T-helper 2 cell treated with Interferon-gamma antibody and Interleukin-4, amounts not matched to agents 100 ng/mL and 5 ng/mL, for 36 hours (primary cell): Measurements from ENCODE around the gene TKFC. TPM values are rescaled to one million over a fixed set of nuclear protein-coding genes. Genes with fewer than 3 reads are reported as not detected.

Experiments
- intact Hi-C: fragments of 100-400 bp; cut with micrococcal nuclease; formaldehyde crosslinking; loops from one replicate; pipeline ENCODE4 v1.15.1; 2023
- total RNA-seq: library from RNA; stranded (reverse); gene quantifications from 2 replicates; pipeline ENCODE4 v1.2.3, GENCODE V29; 2022

The TKFC gene
- total RNA-seq, 1 donor from 2014 or later = 44.4 TPM

- intact Hi-C loops = no loop called here
These were observed 11.0 kb downstream of the TKFC start for GRCh38 chr11:61343792-61344745.

- intact Hi-C loops = no loop called here
These were observed 12.2 kb downstream of the TKFC start for GRCh38 chr11:61345170-61345610.

GRCh38 chr11:61345954-61346843, 13.2 kb downstream of the TKFC start:
- intact Hi-C loops = no loop called here

GRCh38 chr11:61347916-61348461, 15.0 kb downstream of the TKFC start:
- intact Hi-C loops = no loop called here

GRCh38 chr11:61349189-61349751, 16.2 kb downstream of the TKFC start:
- intact Hi-C loops = no loop called here

GRCh38 chr11:61349916-61350315, 16.9 kb downstream of the TKFC start:
- intact Hi-C loops = no loop called here

- intact Hi-C loops = no loop called here
These were observed 17.3 kb downstream of the TKFC start for GRCh38 chr11:61350336-61350735.

GRCh38 chr11:61350803-61351202, 17.8 kb downstream of the TKFC start:
- intact Hi-C loops = no loop called here

GRCh38 chr11:61352038-61352437, 19.0 kb downstream of the TKFC start:
- intact Hi-C loops = no loop called here

- intact Hi-C loops = no loop called here
These were observed 20.4 kb downstream of the TKFC start for GRCh38 chr11:61353131-61354067.

- intact Hi-C loops = no loop called here
These were observed 21.2 kb downstream of the TKFC start for GRCh38 chr11:61354208-61354607.

GRCh38 chr11:61356706-61357105, 23.7 kb downstream of the TKFC start:
- intact Hi-C loops = no loop called here

GRCh38 chr11:61357233-61357893, 24.3 kb downstream of the TKFC start:
- intact Hi-C loops = no loop called here

GRCh38 chr11:61357894-61358239, 24.8 kb downstream of the TKFC start:
- intact Hi-C loops = no loop called here

- intact Hi-C loops = no loop called here
These were observed 25.5 kb downstream of the TKFC start for GRCh38 chr11:61358566-61358965.

GRCh38 chr11:61359516-61359915, 26.5 kb downstream of the TKFC start:
- intact Hi-C loops = no loop called here

- intact Hi-C loops = no loop called here
These were observed 28.3 kb downstream of the TKFC start for GRCh38 chr11:61361237-61361740.

GRCh38 chr11:61361741-61362541, 28.9 kb downstream of the TKFC start, which contains the start of the genes CYB561A3 and TMEM138:
CYB561A3 (minus strand) TSS chr11:61361882; CDS start chr11:61356713, 5,169 bp downstream.
TMEM138 (plus strand) TSS chr11:61362374; CDS start chr11:61364391, 2,017 bp downstream.
- intact Hi-C loops = loop anchor here (1.0 kb wide), 4 partner anchors 23 to 68 kb away; partner anchors contain the start of genes SDHAF2 and TMEM216
